Left lobe of liver (tissue), 2 donors: ENCODE results near the gene L2HGDH. TPM values are rescaled to one million over a fixed set of nuclear protein-coding genes. Genes with fewer than 3 reads are reported as not detected.
"Not testable (repeated sequence)": the region's sequence is repeated elsewhere in the genome, so short reads cannot be mapped to it uniquely, and the experiment has no call there.

Experiments
- ATAC-seq: fragments of 200-7000 bp; cut with Tn5 transposase; one replicate; pipeline ENCODE4 v1.9.1; 2020; ENCODE audit warnings: mild to moderate bottlenecking, moderate library complexity
- DNase-seq: peaks from one replicate; pipeline ENCODE4 v3.0.0-alpha.2; 2020; ENCODE audit warnings: low spot score
- total RNA-seq: library from RNA; stranded (reverse); gene quantifications from one replicate; pipeline ENCODE4 v1.2.1, GENCODE V29; 2021
- donor health status: DM: no; HTN: no; CAD: no; lungs with moderate emphysema.
- donor health status: DM: no; HTN: yes; CAD: no.

Gene L2HGDH
- total RNA-seq, 1 donor from 2014 or later: 9.2 TPM

- DNase-seq: no peak
- no peak for ATAC-seq
These were observed 28.0 kb upstream of the L2HGDH start for GRCh38 chr14:50340045-50340444.

GRCh38 chr14:50339178-50339804, 27.3 kb upstream of the L2HGDH start:
- ATAC-seq: no peak
- no peak for DNase-seq

- ATAC-seq (no peak), DNase-seq (no peak)
These were observed 26.6 kb upstream of the L2HGDH start for GRCh38 chr14:50338587-50338986.

GRCh38 chr14:50335989-50336824, 24.2 kb upstream of the L2HGDH start:
- ATAC-seq: peak; percentile 46
- DNase-seq: no peak

GRCh38 chr14:50335389-50335788, 23.4 kb upstream of the L2HGDH start:
- peak; percentile 70 for ATAC-seq
- DNase-seq: no peak

GRCh38 chr14:50334211-50334610, 22.2 kb upstream of the L2HGDH start:
- DNase-seq (no peak), ATAC-seq (no peak)

- no peak for DNase-seq
- ATAC-seq: peak; percentile 32
These were observed 21.0 kb upstream of the L2HGDH start for GRCh38 chr14:50333014-50333509.

GRCh38 chr14:50331596-50331995, 19.6 kb upstream of the L2HGDH start:
- no peak for DNase-seq
- ATAC-seq: no peak

GRCh38 chr14:50321009-50321660, 9.1 kb upstream of the L2HGDH start:
- ATAC-seq (peak; percentile 100), DNase-seq (peak; percentile 57)

- ATAC-seq (no peak), DNase-seq (no peak)
These were observed 8.3 kb upstream of the L2HGDH start for GRCh38 chr14:50320283-50320682.

GRCh38 chr14:50319721-50320120, 7.7 kb upstream of the L2HGDH start:
- no peak for ATAC-seq

GRCh38 chr14:50319293-50319692, 7.3 kb upstream of the L2HGDH start:
- no peak for DNase-seq
- ATAC-seq: no peak

More at GRCh38 chr14:50319721-50320120, 7.7 kb upstream of the L2HGDH start:
- DNase-seq: no peak

- ATAC-seq (peak; percentile 63), DNase-seq (no peak)
These were observed 6.1 kb upstream of the L2HGDH start for GRCh38 chr14:50318031-50318626.

GRCh38 chr14:50314098-50314497, 2.1 kb upstream of the L2HGDH start:
- DNase-seq: not testable (repeated sequence)

GRCh38 chr14:50312734-50313054, 665 bp upstream of the L2HGDH start:
- ATAC-seq: no peak
- DNase-seq: no peak

More at GRCh38 chr14:50314098-50314497, 2.1 kb upstream of the L2HGDH start:
- ATAC-seq: not testable (repeated sequence)

GRCh38 chr14:50311337-50311971, 575 bp downstream of the L2HGDH start:
- DNase-seq (no peak), ATAC-seq (peak; percentile 40)

- ATAC-seq (no peak), DNase-seq (no peak)
These were observed 1.6 kb downstream of the L2HGDH start for GRCh38 chr14:50310445-50310844.

- DNase-seq (no peak), ATAC-seq (no peak)
These were observed 3.6 kb downstream of the L2HGDH start for GRCh38 chr14:50308363-50308915.

- ATAC-seq (peak; percentile 99), DNase-seq (peak; percentile 84)
These were observed 8.1 kb downstream of the L2HGDH start for GRCh38 chr14:50303744-50304471.

GRCh38 chr14:50301914-50302313, 10.1 kb downstream of the L2HGDH start:
- DNase-seq (no peak), ATAC-seq (no peak)
